HepG2 (cell line): ENCODE measurements around the gene HHATL. TPM values are rescaled to one million over a fixed set of nuclear protein-coding genes. Genes with fewer than 3 reads are reported as not detected.

Source experiments
- BRD4 ChIP-seq: sonication (generic); formaldehyde crosslinking; IDR thresholded peaks from 2 replicates; pipeline ENCODE4 v1.4.0; 2020; ENCODE audit warnings: missing genetic modification reagents
- DR1 ChIP-seq: sonication (generic); formaldehyde crosslinking; IDR thresholded peaks from 2 replicates; pipeline ENCODE4 v1.8.0; 2021; ENCODE audit warnings: mild to moderate bottlenecking, missing genetic modification reagents, inconsistent platforms
- EHMT2 ChIP-seq: fragments of 200-600 bp; sonication (generic); IDR thresholded peaks from 2 replicates; pipeline ENCODE4 v1.7.0; 2017; ENCODE audit warnings: antibody characterized with exemption, low read depth, low read length, borderline replicate concordance
- GATA4 ChIP-seq: sonication (generic); IDR thresholded peaks from 2 replicates; pipeline ENCODE4 v1.6.1; 2016; ENCODE audit warnings: antibody characterized with exemption, low read depth, borderline replicate concordance
- NCOA1 ChIP-seq: sonication (generic); formaldehyde crosslinking; IDR thresholded peaks from 2 replicates; pipeline ENCODE4 v1.9.0; 2021; ENCODE audit warnings: missing genetic modification reagents
- NFE2 ChIP-seq: sonication (generic); formaldehyde crosslinking; IDR thresholded peaks from 2 replicates; pipeline ENCODE4 v1.4.0; 2020; ENCODE audit warnings: missing genetic modification reagents
- PHF5A ChIP-seq: IDR thresholded peaks from one replicate; pipeline ENCODE4 v1.6.1; 2018; ENCODE audit warnings: low read depth, missing genetic modification reagents; ENCODE audit not compliant: unreplicated experiment
- SOX6 ChIP-seq, 2 experiments: fragments of 450-650 bp in 1 of 2; sonication (generic) in 1 of 2; formaldehyde crosslinking in 1 of 2; IDR thresholded peaks; 2 replicates each; pipeline versions ENCODE4 v1.4.0 to v1.6.1; 2017 to 2020; ENCODE audit warnings: antibody characterized with exemption in 1 of 2, mild to moderate bottlenecking in 1 of 2, missing genetic modification reagents in 1 of 2
- SRY ChIP-seq: sonication (generic); formaldehyde crosslinking; IDR thresholded peaks from 2 replicates; pipeline ENCODE4 v1.8.0; 2022; ENCODE audit warnings: mild to moderate bottlenecking, missing genetic modification reagents
- TFE3 ChIP-seq: IDR thresholded peaks from 2 replicates; pipeline ENCODE4 v1.6.1; 2016
- ZMYM3 ChIP-seq: sonication (generic); formaldehyde crosslinking; IDR thresholded peaks from 2 replicates; pipeline ENCODE4 v1.5.1; 2020; ENCODE audit warnings: mild to moderate bottlenecking, missing genetic modification reagents
- ZNF225 ChIP-seq: sonication (generic); formaldehyde crosslinking; IDR thresholded peaks from 2 replicates; pipeline ENCODE4 v1.4.0; 2020; ENCODE audit warnings: mild to moderate bottlenecking, missing genetic modification reagents
- ZNF292 ChIP-seq: sonication (generic); formaldehyde crosslinking; IDR thresholded peaks from 2 replicates; pipeline ENCODE4 v1.8.1; 2022; ENCODE audit warnings: mild to moderate bottlenecking, low read depth, missing genetic modification reagents, borderline replicate concordance
- ZNF589 ChIP-seq: sonication (generic); formaldehyde crosslinking; conservative IDR thresholded peaks from 2 replicates; pipeline ENCODE4 v1.8.0; 2022; ENCODE audit warnings: mild to moderate bottlenecking, moderate library complexity, missing genetic modification reagents
- ZNF609 ChIP-seq: sonication (generic); formaldehyde crosslinking; IDR thresholded peaks from 2 replicates; pipeline ENCODE4 v1.4.0; 2020; ENCODE audit warnings: mild to moderate bottlenecking, missing genetic modification reagents, borderline replicate concordance
- ZZZ3 ChIP-seq: sonication (generic); formaldehyde crosslinking; IDR thresholded peaks from 2 replicates; pipeline ENCODE4 v1.4.0; 2020; ENCODE audit warnings: missing genetic modification reagents, mild to moderate bottlenecking, borderline replicate concordance
- polyA plus RNA-seq, 8 experiments: library from polyadenylated mRNA; depleted of rRNA in 3 of 8; stranded (reverse) in 7 of 8; unstranded in 1 of 8; fragments of >200 nt; fragmentation: Illumina TruSeq in 4 of 8; extraction: Trizol in 4 of 8; gene quantifications; 2 replicates each; pipeline versions ENCODE4 v1.2.1 to v1.2.3, GENCODE V29; 2011 to 2016; ENCODE audit warnings: low read depth in 4 of 8, missing spikeins in 1 of 8, mixed read lengths in 1 of 8; ENCODE audit not compliant: insufficient read depth in 1 of 8
- total RNA-seq, 5 experiments: library from RNA; depleted of rRNA; stranded (reverse); fragments of >200 nt; fragmentation: Illumina TruSeq; extraction: Trizol; gene quantifications; 2 replicates each; pipeline ENCODE4 v1.2.3, GENCODE V29; 2016; ENCODE audit warnings: low read depth in 1 of 5
- TF ChIP-seq, protein P1 (sequence below): sonication (generic); formaldehyde crosslinking; IDR thresholded peaks from 2 replicates; pipeline ENCODE4 v1.5.0; 2020; ENCODE audit warnings: missing genetic modification reagents
- TF ChIP-seq, protein P2 (sequence below): IDR thresholded peaks from 2 replicates; pipeline ENCODE4 v1.4.0; 2020; ENCODE audit warnings: mild to moderate bottlenecking, missing genetic modification reagents

The HHATL gene
- total and polyA plus RNA-seq, 2 of the 13 experiments (the other 11 are each of a cell fraction or from before 2014, with no cell fraction given) = 0.26 TPM; not detected in 1

- TF ChIP-seq ZNF225 (CRISPR knock-in tag) (no peak), SRY (CRISPR knock-in tag) (no peak), PHF5A (CRISPR knock-in tag) (peak; percentile 37), GATA4 (peak; percentile 7; the same call in 1 of the 2 replicates), ZNF609 (CRISPR knock-in tag) (peak; percentile 48; the same call in 1 of the 2 replicates), ZZZ3 (CRISPR knock-in tag) (no peak), DR1 (CRISPR knock-in tag) (no peak), SOX6 (IDR thresholded peaks at IDR 0.05) (no peak), SOX6 (CRISPR knock-in tag; IDR thresholded peaks at IDR 0.05) (peak; percentile 98), ZMYM3 (CRISPR knock-in tag) (peak; percentile 34; the same call in 1 of the 2 replicates), NFE2 (no peak), ZNF589 (CRISPR knock-in tag) (0 out of 2 replicates have a peak, but pooled peaks have one; percentile 64), TFE3 (CRISPR knock-in tag) (peak; percentile 80; the same call in 1 of the 2 replicates), BRD4 (CRISPR knock-in tag) (peak; percentile 88; the same call in 1 of the 2 replicates), ZNF292 (CRISPR knock-in tag) (peak; percentile 58; the same call in 1 of the 2 replicates), NCOA1 (CRISPR knock-in tag) (no peak), EHMT2 (0 out of 2 replicates have a peak, but pooled peaks have one; percentile 68)
- TF ChIP-seq, protein P1, sequence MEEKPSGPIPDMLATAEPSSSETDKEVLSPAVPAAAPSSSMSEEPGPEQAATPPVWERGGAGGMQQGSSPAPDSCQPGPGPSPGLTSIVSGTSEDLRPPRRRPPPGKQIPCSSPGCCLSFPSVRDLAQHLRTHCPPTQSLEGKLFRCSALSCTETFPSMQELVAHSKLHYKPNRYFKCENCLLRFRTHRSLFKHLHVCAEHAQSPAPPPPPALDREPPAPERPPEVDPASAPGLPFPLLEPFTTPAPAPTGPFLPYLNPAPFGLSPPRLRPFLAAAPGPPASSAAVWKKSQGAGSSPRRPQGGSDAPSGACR = no peak
- TF ChIP-seq, protein P2, sequence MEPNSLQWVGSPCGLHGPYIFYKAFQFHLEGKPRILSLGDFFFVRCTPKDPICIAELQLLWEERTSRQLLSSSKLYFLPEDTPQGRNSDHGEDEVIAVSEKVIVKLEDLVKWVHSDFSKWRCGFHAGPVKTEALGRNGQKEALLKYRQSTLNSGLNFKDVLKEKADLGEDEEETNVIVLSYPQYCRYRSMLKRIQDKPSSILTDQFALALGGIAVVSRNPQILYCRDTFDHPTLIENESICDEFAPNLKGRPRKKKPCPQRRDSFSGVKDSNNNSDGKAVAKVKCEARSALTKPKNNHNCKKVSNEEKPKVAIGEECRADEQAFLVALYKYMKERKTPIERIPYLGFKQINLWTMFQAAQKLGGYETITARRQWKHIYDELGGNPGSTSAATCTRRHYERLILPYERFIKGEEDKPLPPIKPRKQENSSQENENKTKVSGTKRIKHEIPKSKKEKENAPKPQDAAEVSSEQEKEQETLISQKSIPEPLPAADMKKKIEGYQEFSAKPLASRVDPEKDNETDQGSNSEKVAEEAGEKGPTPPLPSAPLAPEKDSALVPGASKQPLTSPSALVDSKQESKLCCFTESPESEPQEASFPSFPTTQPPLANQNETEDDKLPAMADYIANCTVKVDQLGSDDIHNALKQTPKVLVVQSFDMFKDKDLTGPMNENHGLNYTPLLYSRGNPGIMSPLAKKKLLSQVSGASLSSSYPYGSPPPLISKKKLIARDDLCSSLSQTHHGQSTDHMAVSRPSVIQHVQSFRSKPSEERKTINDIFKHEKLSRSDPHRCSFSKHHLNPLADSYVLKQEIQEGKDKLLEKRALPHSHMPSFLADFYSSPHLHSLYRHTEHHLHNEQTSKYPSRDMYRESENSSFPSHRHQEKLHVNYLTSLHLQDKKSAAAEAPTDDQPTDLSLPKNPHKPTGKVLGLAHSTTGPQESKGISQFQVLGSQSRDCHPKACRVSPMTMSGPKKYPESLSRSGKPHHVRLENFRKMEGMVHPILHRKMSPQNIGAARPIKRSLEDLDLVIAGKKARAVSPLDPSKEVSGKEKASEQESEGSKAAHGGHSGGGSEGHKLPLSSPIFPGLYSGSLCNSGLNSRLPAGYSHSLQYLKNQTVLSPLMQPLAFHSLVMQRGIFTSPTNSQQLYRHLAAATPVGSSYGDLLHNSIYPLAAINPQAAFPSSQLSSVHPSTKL (CRISPR knock-in tag) = peak; percentile 81
Measured at GRCh38 chr3:42732196-42732828, 29.7 kb upstream of the HHATL start (continued).
